Measurements from ENCODE around the gene MISP3.

MISP3 gene

DNA sequence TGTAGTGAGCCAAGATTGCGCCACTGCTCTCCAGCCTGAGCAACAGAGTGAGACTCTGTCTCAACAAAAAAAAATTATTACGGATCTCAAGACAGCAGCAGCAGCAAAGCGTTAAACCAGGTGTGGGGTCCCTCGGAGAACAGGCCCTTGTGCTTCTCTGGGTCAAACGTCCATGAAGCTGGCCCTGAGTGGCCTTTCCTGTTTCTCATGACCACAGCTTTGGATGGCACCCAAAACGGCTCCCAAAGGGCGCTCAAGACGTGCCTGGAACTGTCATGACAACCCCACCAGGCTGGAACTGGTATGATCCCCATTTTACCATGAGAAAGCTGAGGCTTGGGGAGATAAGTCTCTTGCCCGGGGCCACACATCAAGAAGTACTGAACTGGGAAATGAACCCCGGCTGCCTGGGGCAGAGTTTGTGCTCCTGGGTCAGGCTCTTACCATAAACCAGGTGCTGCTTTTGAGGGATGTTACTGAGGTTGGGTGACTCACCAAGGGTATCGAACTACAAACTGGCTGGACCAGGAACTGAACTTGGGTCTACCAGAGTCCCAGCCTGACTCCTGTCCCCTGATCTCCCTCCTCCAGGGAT is 29.6 kb downstream of the MISP3 start:
- DNase-seq, result no peak

DNA sequence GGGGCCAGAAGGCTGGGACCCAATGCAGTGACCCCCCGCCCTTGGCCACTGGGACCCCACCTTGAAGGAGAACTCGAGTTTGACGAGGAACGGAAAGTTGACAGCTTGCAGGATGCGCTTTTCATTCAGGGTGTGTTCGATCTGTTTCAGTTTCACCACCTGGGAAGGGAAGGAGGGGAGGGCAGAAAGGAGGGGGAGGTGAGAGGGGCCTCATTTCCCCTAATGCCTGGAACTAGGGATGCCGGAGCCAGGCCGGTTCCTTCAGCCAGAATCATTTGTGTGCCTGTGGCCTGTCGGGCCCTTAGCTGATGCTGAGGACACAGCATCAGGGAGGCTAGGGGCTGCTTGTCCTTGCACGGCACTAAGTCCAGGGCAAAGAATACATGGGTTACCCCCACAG is 30.2 kb downstream of the MISP3 start:
- no peak for DNase-seq

DNA sequence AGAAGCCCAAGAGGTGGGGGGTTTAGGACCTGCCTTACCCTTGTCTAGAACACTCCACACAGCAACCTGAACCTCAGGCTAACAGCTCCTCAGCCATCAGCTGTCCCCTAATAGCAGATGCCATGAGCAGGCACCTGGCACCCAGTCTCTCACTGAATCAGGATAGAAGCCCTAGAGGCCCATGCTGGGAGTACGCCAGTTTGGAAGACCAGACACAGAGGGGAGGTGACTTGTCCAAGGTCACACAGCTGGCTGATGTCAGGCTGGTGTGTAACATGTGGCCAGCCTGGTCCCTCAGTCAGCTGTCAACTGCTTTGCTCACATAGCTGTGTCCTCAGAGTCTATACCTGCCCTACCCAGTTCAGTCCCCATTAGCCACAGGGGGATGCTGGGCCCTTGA is 30.7 kb downstream of the MISP3 start:
- no peak for DNase-seq

DNA sequence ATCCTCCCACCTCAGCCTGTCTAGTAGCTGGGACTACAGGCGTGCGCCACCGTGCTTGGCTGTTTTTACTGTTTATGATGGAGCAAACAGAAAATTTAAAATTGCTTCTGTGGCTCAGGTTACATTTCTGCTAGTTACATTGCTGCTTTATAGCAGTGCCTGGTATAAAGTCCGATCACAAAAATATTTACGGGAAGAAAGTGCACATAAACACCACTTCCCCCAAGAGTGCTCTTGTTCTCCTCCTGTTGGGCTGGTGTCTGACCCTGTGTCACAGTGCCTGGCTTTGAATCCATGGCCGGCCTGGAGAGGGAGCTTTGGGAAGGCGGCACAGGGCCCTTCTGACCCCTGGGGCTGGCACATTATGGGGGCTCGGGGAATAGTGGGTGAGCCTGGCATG is 33.1 kb downstream of the MISP3 start:
- no peak for DNase-seq

DNA sequence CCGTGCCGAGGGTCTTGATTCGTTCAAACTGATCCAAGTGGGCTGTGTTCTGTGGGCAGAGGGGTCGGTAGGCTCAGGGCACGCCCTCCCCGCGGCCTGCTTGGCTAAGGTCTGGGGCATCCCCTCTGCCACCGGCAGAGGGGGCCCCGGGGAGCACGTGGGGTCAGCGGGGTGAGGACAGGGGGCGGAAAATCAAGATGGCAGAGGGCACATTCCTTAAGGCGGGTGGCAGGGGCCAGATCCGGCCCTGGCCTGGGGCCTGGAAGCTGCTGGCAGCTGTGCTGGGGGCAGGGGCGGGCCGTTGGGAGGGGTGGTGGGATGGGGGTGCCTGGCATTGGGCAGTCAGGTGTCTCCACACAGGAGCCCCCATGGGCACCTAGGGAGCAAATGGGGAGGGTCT is 34.3 kb downstream of the MISP3 start:
- no peak for DNase-seq

DNA sequence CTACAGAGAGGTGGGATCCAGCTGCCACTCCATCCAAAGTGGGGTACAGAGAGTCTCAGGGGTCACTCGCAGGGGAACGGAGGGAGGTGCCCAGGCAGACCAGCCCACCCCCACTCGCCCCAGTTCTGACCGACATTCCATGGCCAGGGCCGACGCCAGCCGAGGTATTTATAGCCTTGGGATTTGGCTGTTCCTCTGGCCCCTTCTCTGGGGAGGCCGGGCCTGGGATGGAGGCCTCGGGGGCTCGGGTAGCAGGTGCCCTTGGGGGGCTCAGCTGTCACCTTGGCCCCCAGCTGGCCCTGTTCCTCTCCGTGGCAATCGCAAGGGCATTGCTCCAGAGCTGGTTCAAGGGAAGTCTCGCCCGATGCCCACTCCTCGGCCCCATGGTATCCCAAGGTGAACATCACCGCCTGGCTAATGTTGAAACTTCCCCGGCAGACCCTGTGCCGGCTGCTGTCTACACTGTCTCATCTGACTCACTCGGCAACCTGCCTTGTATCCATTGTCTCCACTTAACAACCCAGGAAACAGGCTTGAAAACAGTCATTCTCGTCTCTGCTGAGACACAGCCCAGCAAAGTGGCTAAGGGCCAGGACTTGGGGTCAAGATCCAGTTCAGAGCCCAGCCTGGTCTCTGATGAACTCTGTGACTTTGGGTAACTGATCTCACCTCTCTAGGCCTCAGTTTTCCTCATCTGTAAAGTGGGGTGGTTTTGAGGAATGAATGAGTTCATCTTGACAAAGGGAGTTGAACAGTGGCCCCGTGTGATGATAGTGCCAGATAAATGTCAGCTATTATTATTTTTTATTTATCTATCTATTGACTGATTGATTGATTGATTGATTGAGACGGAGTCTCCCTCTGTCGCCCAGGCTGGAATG is 35.2 kb downstream of the MISP3 start:
- peak in 6 of 51 donors; percentile 13 to 48 (median 26) for DNase-seq

DNA sequence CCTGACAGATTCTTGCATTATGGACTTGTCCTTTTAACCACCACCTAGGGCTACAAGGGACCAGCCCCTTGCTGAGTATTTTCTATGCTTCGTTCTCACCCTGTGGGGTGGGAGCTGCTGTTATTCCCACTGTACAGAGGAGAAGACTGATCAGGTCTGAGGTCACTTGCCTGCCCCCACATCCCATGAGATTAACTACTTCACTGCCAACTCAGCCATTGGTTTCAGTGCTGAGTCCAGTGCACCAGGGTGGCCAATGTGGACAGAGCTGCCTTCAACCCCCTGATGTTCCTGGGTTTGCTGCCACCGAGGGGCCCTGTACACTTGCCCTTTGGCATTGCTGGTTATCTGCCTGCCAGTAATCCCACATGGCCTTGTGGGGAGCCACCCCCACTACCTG is 38.1 kb downstream of the MISP3 start:
- no peak for DNase-seq

DNA sequence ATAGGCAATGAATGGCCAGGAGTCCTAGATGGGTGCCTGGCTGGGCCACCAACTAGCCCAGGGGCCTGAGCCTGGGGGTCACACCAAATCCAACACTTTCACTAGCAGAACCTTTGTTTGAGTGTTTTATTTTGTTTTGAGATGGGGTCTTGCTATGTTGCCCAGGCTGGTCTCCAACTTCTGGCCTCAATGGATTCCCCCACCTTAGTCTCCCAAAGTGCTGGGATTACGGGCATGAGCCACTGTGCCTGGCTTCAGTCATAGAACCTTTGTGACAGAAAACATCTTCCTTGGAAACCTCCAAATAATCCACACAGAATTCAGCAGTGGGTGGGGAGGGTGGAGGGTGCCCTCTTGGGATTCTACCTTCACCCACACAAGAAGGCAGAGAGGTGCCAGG is 38.9 kb downstream of the MISP3 start:
- DNase-seq, result no peak

DNA sequence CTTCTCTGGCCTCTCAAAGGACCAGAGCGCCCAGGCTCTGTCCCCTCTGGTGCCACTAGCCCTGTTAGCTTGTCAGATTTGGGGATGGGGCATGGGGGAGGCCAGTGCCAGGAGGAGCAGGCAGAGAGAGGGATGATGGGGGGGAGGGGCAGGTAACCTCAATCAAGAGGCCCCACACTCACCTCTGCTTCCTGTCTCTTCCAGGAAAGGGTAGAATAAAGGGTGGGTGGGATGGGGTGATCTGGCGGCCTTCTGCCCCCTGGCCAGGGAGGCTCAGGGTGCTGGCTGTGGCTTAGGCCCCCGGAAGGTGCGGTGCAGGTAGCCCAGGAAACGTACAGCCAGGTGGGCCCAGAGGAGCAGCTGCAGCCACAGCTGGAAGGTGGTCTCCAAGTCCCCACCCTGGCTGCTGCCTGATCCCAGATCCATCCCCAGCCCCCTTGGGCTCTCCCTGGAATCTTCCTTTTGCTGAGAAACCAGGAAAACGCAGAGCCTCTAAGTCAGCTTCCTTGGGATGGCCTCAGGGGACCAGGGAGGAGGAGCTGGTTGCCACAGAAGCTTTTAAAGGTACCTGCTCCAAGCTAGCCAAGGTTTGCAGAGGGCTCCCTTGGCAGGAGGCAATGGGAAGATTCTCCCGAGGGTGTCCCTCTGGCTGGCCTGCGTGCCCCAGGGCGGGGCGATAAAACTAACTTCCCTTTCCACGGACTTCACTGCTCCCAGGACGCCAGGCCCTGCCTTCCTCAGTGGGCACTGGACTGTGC is 39.6 kb downstream of the MISP3 start:
- peak in 1 of 51 donors; percentile 9 for DNase-seq

DNA sequence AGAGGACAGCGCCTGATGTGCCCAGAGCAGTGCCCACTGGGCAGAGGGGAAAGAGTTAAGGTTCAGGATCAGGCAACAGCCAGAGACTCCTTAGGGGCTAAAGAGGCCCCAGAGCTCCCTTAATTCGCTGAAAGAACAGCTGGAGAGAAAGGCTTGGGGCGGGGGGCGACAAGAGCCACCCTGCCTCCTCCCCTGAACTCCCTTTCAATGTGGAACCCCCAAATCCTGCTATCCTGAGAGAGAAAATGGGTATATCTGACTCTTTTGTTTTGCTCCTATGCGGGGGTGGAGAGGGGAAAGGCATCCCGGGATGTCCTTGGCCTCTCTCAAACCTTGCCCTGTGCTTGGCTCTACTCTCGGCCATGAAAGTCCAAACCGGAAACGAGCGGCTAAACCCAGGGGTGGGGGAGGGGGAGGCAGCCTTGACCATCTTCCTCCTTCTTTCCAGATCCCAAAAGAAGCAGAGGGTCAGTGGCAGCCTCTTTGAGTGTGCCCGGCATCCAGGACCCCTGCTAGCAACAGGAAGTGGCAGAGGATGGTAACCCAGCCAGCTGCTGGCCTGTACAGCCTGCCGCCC is 40.3 kb downstream of the MISP3 start:
- peak in 5 of 51 donors; percentile 6 to 13 (median 11) for DNase-seq

DNA sequence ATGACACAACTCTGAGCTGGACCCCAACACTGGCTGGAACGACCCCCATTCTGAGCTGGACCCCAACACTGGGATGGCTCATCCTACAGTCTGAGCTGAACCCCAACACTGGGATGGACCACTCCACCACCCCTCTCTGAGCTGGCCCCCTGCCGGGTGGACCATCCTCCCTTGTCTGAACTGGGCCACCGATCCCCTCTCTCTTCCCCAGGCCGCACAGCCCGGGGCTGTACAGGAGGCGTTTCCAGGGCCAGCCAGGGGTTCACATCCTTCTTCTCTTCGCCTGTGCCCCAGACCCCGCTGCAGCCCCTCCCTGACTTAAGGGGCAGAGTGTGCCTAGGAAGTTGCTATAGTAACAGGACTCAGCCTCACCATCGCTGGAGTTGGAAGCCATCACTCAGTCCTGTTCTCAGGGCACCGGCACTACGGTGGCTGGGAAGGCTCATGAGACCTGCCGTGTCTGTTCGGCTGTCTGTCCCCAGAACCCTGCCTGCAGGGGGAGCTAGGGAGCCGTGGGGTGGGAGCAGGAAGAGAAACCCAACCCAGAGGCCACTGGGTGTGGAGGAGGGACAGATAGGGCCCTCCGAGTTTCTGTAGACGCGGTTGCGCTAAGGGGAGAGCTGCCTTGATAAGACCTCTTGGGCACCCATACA is 41.3 kb downstream of the MISP3 start:
- peak in 9 of 51 donors; percentile 6 to 34 (median 16) for DNase-seq

DNA sequence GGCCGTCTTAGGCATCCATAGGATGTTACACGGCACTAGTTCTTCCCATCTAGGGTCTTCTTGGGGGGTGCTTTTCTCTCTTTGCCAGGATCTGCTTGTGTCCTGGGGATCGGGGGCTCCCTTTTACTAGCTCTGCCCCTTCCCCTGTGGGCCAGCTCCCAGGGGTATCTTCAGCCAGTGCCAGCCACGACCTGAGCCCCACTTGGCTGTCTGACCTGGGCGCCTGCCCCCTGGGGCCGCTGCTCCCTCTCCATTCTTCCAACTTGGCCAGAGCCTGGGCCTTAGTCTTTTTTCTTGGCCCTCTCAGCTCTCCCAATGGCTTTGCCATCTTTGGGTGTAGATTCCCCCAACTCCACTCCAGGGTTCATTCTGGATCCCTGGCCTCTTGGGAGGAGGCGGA is 41.9 kb downstream of the MISP3 start:
- no peak for DNase-seq

DNA sequence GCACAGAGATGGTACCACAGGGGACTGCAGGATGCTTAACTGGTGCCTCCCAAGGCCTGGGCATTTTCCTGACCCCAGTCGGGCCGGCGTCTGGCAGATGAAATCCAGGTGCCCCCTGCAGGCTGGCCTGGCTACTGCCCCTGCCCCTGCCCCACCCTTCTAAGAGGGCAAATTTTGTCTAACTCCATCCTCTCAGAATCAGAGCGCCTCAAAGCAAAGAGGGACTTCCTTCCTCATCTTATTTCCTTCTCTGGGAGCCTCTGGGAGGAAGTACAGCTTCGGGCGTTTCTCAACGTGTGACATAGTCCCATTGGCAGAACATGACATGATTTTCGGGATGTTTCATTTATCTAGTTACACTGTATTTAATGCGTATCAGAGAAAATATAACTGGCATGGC is 42.3 kb downstream of the MISP3 start:
- DNase-seq, result peak in 19 of 51 donors; percentile 5 to 42 (median 20)

DNA sequence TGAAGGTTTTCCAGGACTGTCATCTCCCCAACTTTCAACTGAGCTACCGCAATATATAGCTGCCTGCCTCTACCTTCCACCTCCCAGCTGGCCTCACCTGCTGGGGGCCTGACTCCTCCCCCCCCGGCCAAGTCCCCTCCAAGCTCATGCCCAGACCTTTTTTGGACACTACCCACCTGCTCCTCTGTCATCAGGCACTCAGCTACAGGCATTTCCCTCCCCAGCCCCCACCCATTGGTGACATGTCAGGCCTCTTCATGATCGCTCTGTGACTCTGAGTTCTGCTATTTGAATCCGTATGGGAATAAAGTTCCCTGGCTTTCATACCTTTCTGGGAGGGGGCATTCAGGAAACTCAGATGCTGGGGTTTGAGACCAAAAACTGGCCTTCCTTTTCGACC is 43.2 kb downstream of the MISP3 start:
- no peak for DNase-seq

DNA sequence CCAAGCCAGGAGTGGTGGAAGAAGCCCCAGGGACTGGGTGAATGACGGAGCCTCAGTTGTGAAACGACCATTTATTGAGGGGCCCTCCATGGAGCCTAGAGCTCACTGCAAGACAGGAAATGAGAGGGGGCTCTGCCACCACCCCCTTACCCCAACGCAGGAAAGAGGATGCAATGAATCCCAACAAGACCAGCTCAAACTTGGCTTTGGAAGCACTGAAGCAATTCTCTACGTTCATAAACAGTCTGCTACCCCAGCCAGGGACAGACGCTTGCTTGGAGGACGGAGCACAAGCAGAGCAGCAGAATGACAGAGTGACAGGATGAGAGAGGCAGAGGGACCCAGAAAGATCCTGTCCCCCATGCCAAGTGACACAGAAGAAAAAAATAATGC is 43.9 kb downstream of the MISP3 start:
- DNase-seq, result peak in 1 of 51 donors; percentile 44

DNA sequence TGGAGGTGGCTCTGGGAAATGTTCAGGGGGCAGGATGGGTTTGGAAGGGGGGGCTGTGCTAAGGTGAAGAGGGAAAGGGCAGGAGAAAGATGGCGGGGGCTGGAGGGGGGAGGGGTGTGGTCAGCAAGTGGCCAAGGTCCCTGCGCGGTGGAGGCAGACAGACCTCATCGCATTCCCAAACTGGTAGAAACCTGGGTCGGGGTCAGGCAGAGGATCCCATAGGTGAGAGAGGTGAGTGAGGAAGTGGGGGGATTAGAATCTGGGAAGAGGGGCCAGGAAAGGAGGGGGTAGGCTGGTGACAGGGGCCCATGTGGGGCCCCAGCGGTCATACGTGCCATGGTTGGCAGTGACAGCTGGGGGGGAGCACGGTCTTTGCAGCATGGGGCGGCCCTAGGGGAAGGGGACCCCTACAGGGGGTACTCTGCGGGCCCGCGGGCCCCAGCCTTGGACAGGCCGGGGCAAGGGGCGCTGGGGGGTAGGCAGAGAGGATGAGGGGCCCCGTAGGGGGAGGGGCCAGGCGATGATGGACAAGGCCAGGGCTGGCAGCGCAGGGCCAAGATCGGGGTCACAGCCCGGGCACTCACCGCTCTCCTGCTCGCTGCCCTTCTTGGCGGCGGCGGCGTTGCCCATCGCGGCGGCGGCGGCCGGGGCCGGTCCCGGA is 44.5 kb downstream of the MISP3 start:
- peak in 28 of 51 donors; percentile 7 to 54 (median 35) for DNase-seq

DNA sequence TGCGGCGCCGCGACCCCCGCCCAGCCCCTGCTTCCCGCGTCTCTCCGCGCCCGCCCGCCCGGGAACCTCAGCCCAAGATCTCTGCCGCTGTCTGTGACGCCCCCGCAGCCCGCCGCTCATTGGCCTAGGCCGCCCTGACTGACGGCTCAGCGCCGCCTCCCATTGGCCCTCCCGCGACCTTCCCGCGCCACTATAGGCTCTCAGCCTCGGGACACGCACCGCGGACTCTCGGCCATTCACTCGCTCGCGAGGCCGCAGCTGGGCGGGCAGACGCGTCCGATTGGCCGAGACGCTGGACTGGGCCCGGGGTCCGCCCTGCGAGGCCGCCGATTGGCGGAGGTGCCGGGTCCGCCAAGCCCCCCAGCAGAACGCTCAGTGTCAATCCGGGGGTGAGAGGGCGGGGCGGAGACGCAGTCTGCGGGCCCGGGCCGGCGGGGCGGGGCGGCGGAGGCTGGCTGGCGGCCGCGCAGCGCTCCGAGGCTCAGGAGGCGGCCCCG is 45.1 kb downstream of the MISP3 start, which contains the start of gene PRKACA:
TSS of gene PRKACA (minus strand) at position 95 of the 497 bp plus-strand sequence. CDS start 215 bp downstream, outside the sequence.
- DNase-seq, result peak; percentile 83 to 100 (median 99)

DNA sequence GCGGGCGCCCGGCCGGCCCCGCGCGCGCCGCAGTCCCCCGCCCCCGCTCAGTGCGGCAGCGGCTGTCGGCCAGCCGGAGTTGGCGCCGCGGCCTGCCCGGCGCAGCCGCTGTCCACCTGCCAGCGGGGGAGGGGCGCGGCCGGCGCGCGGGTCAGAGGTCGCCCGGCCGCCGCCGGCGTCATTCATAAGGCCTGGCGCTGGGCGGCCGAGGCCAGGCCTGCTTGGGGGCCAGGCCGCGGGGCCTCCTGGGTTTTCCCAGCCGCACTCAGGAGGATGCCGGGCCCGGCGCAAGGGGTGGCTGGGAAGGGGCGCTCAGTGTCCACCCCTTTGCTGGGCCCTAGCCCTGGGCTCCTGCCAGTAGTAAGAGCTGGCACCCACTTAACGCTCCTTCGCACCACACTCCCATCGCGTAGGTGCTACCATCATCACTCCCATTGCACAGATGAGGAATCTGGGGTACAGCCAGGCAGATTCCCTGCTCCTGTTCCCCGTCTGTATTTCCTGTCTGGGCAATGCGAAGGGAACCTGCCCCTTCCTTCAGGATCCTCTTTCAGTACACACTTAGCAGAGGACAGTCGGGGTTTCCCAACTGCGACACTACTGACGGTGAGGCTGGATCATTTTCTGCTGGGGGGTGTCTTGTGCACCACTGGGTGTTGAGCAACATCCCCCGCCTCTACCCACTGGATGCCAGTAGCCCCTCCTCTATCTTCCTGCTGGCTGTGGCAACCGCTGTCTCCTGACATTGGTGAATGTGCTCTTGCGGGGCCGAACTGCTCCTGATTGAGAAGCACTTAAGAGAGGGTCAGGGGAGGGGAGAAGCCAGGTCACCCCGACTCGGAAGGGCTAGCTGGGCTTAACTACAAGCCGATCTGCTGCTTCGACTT is 45.8 kb downstream of the MISP3 start:
- peak in 49 of 51 donors; percentile 44 to 94 (median 81) for DNase-seq

DNA sequence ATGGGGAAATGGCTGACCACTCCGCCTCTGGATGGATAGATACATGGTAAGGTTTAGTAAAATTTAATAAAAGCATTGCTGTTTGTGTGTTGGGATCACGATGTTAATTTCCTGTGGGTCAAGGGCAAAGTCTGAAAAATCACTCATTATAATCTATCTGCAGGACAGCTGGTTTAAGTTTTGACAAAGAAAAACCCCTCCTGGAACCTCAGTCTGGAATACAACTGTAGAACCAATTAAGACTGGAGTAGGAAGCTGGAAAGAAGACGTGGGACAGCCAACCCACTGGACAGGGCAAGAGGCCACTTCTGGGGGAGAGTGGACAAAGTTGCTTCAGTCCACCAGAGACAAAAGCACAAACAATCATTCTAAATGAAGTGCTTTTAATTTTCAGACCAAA is 46.6 kb downstream of the MISP3 start:
- no peak for DNase-seq

Data from hypothalamus (tissue), 51 donors.